Activated CD4-positive, alpha-beta T cell treated with anti-CD3 and anti-CD28 coated beads, Interleukin-2, Interleukin-6, amounts not matched to agents 100 ng/mL and 50 ng/mL, durations not matched to agents 16 hours and 8 hours (primary cell): ENCODE data around the gene ERG28.

Experiments
- DNase-seq: peaks from one replicate; pipeline ENCODE4 v3.0.0-alpha.2; 2020

Gene ERG28

GRCh38 chr14:75657331-75657730 is 3.3 kb downstream of the ERG28 start:
- DNase-seq, result no peak

- DNase-seq, result no peak
Measured at GRCh38 chr14:75655235-75655634, 5.4 kb downstream of the ERG28 start.

- DNase-seq, result peak; percentile 86
Measured at GRCh38 chr14:75654127-75654732, 6.4 kb downstream of the ERG28 start.

GRCh38 chr14:75653563-75653962 is 7.1 kb downstream of the ERG28 start:
- no peak for DNase-seq

GRCh38 chr14:75650253-75651058 is 10.2 kb downstream of the ERG28 start:
- no peak for DNase-seq

GRCh38 chr14:75649773-75650172 is 10.9 kb downstream of the ERG28 start:
- no peak for DNase-seq

GRCh38 chr14:75649337-75649736 is 11.3 kb downstream of the ERG28 start:
- no peak for DNase-seq

- no peak for DNase-seq
Measured at GRCh38 chr14:75648066-75648838, 12.4 kb downstream of the ERG28 start.

GRCh38 chr14:75647640-75648039 is 13.0 kb downstream of the ERG28 start:
- no peak for DNase-seq

- no peak for DNase-seq
Measured at GRCh38 chr14:75646762-75647161, 13.9 kb downstream of the ERG28 start.

- no peak for DNase-seq
Measured at GRCh38 chr14:75645056-75645455, 15.6 kb downstream of the ERG28 start.

- no peak for DNase-seq
Measured at GRCh38 chr14:75643985-75644384, 16.7 kb downstream of the ERG28 start.

- DNase-seq, result no peak
Measured at GRCh38 chr14:75640876-75641275, 19.8 kb downstream of the ERG28 start.

- no peak for DNase-seq
Measured at GRCh38 chr14:75636100-75636692, 24.5 kb downstream of the ERG28 start.

GRCh38 chr14:75634848-75635247 is 25.8 kb downstream of the ERG28 start:
- DNase-seq, result no peak

- no peak for DNase-seq
Measured at GRCh38 chr14:75631453-75631831, 29.2 kb downstream of the ERG28 start.

- DNase-seq, result no peak
Measured at GRCh38 chr14:75630695-75631452, 29.8 kb downstream of the ERG28 start.

GRCh38 chr14:75628816-75629215 is 31.9 kb downstream of the ERG28 start:
- DNase-seq, result no peak

GRCh38 chr14:75627406-75627805 is 33.3 kb downstream of the ERG28 start:
- DNase-seq, result no peak

GRCh38 chr14:75626863-75627262 is 33.8 kb downstream of the ERG28 start:
- DNase-seq, result no peak

GRCh38 chr14:75626396-75626795 is 34.3 kb downstream of the ERG28 start:
- no peak for DNase-seq

- DNase-seq, result no peak
Measured at GRCh38 chr14:75625034-75625433, 35.6 kb downstream of the ERG28 start.

GRCh38 chr14:75619548-75619947 is 41.1 kb downstream of the ERG28 start:
- no peak for DNase-seq
